Activated B cell treated with CpG ODN at 0.5 μM for 24 hours (primary cell): ENCODE data around the gene MSH3. TPM values are rescaled to one million over a fixed set of nuclear protein-coding genes. Genes with fewer than 3 reads are reported as not detected.

Experiments used
- ATAC-seq: fragments of 200-7000 bp; cut with Tn5 transposase; one replicate; pipeline ENCODE4 v1.10.0; 2021; ENCODE audit warnings: low read depth, mild to moderate bottlenecking, moderate library complexity
- CTCF ChIA-PET: fragments of 350-600 bp; sonication (Branson Sonifier 250); formaldehyde crosslinking; loops from one replicate; lab custom pipeline; 2021; ENCODE audit warnings: antibody characterized with exemption; lab: Charles Lee
- POLR2A ChIA-PET: fragments of 350-600 bp; sonication (Branson Sonifier 250); formaldehyde crosslinking; loops from one replicate; lab custom pipeline; 2021; ENCODE audit warnings: antibody characterized with exemption; lab: Charles Lee
- DNase-seq: peaks from one replicate; pipeline ENCODE4 v3.0.0; 2022
- H3K27ac Mint-ChIP-seq: one replicate; pipeline ENCODE4 v1.8.0; 2020; ENCODE audit warnings: mixed read lengths
- H3K27me3 Mint-ChIP-seq: one replicate; pipeline ENCODE4 v1.8.0; 2021; ENCODE audit warnings: mixed read lengths
- H3K36me3 Mint-ChIP-seq: one replicate; pipeline ENCODE4 v1.8.0; 2021; ENCODE audit warnings: low read depth, mixed read lengths
- H3K4me1 Mint-ChIP-seq: one replicate; pipeline ENCODE4 v1.8.0; 2021; ENCODE audit warnings: mixed read lengths
- H3K4me3 Mint-ChIP-seq: one replicate; pipeline ENCODE4 v1.8.0; 2020; ENCODE audit warnings: mild to moderate bottlenecking, mixed read lengths
- H3K9me3 Mint-ChIP-seq: one replicate; pipeline ENCODE4 v1.8.0; 2020; ENCODE audit warnings: mixed read lengths
- CTCF ChIP-seq: fragments of 200-600 bp; IDR thresholded peaks from one replicate; pipeline ENCODE4 v1.8.0; 2022; ENCODE audit warnings: antibody characterized with exemption, mild to moderate bottlenecking
- intact Hi-C: fragments of 100-400 bp; cut with micrococcal nuclease; formaldehyde crosslinking; loops from one replicate; pipeline ENCODE4 v1.15.1; 2024
- total RNA-seq: library from RNA; stranded (reverse); gene quantifications from 2 replicates; pipeline ENCODE4 v1.2.3, GENCODE V29; 2022

Gene MSH3
- total RNA-seq, 1 donor from 2014 or later, result 24.0 TPM

- ATAC-seq (no peak), DNase-seq (no peak)
- no peak for TF ChIP-seq CTCF
- H3K4me3 Mint-ChIP-seq, result no peak overlapping the region
- H3K4me1 Mint-ChIP-seq, result no peaks in the 10 kb centered on the region
- no peak overlapping the region for H3K27ac Mint-ChIP-seq
- no peaks in the 10 kb centered on the region for H3K27me3 Mint-ChIP-seq
- intact Hi-C loops, result no loop called here
- ChIA-PET POLR2A (no interaction called here), CTCF (no interaction called here)
- H3K9me3 Mint-ChIP-seq, result no peaks in the 10 kb centered on the region
- peaks cover 57% of the 10 kb centered on the region for H3K36me3 Mint-ChIP-seq
These were observed 59.2 kb downstream of the MSH3 start for GRCh38 chr5:80713631-80714030.

- Mint-ChIP-seq H3K27ac (no peak overlapping the region), H3K36me3 (peaks cover 60% of the 10 kb centered on the region), H3K9me3 (peaks cover 3% of the 10 kb centered on the region), H3K27me3 (no peaks in the 10 kb centered on the region), H3K4me1 (no peaks in the 10 kb centered on the region), H3K4me3 (no peak overlapping the region)
- intact Hi-C loops, result no loop called here
- ChIA-PET POLR2A (no interaction called here), CTCF (no interaction called here)
- DNase-seq (no peak), ATAC-seq (no peak)
- no peak for TF ChIP-seq CTCF
These were observed 60.3 kb downstream of the MSH3 start for GRCh38 chr5:80714570-80715298.

- intact Hi-C loops, result no loop called here
- Mint-ChIP-seq H3K27me3 (no peaks in the 10 kb centered on the region), H3K4me1 (no peaks in the 10 kb centered on the region), H3K36me3 (peaks cover 62% of the 10 kb centered on the region), H3K27ac (no peak overlapping the region), H3K9me3 (peaks cover 6% of the 10 kb centered on the region), H3K4me3 (no peak overlapping the region)
- CTCF ChIA-PET, result no interaction called here
- POLR2A ChIA-PET, result no interaction called here
- TF ChIP-seq CTCF, result no peak
- ATAC-seq, result no peak
- DNase-seq, result no peak
These were observed 61.4 kb downstream of the MSH3 start for GRCh38 chr5:80715887-80716286.

- Mint-ChIP-seq H3K27me3 (no peaks in the 10 kb centered on the region), H3K4me3 (no peak overlapping the region), H3K9me3 (peaks cover 6% of the 10 kb centered on the region), H3K36me3 (peaks cover 50% of the 10 kb centered on the region), H3K27ac (no peak overlapping the region), H3K4me1 (peaks cover 2% of the 10 kb centered on the region)
- DNase-seq (no peak), ATAC-seq (no peak)
- POLR2A ChIA-PET, result no interaction called here
- TF ChIP-seq CTCF, result no peak
- CTCF ChIA-PET, result no interaction called here
- intact Hi-C loops, result no loop called here
These were observed 65.7 kb downstream of the MSH3 start for GRCh38 chr5:80720181-80720580.

DNA sequence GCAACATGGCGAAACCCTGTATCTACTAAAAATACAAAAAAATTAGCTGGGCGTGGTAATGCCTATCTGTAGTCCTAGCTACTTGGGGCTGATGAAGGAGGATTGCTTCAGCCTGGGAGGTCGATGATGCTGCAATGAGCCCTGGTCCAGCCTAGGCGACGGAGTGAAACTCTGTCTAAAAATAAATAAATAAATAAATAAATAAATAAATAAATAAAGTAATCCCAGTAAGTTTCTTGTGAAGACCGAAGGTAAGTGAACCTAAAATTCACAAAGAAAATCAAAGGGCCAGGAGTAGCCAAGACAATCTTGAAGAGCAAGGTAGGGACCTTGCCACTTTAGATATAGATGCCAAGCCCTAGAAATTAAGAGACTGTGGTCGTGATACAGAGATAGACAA, 68.5 kb downstream of the MSH3 start:
- no peak for DNase-seq
- Mint-ChIP-seq H3K9me3 (peaks cover 6% of the 10 kb centered on the region), H3K27ac (no peak overlapping the region), H3K4me3 (no peak overlapping the region), H3K27me3 (no peaks in the 10 kb centered on the region), H3K36me3 (peaks cover 61% of the 10 kb centered on the region), H3K4me1 (peaks cover 2% of the 10 kb centered on the region)
- ChIA-PET CTCF (no interaction called here), POLR2A (no interaction called here)
- ATAC-seq, result no peak
- intact Hi-C loops, result no loop called here
- TF ChIP-seq CTCF, result no peak
